ENCODE data around the gene CYTH1. TPM values are rescaled to one million over a fixed set of nuclear protein-coding genes. Genes with fewer than 3 reads are reported as not detected.

The CYTH1 gene
- total RNA-seq, 2 donors from 2014 or later, result 23.1 to 27.4 TPM

- no peaks in the 10 kb centered on the region for H3K36me3 ChIP-seq (ENCODE audit: control insufficient read depth, insufficient read depth, low read length)
- Mint-ChIP-seq H3K36me3 (ENCODE audit: low read depth) (no peaks in the 10 kb centered on the region), H3K4me3 (no peak overlapping the region), H3K27ac (peak overlapping the region; percentile 16), H3K4me1 (peaks cover 56% of the 10 kb centered on the region), H3K9me3 (no peaks in the 10 kb centered on the region), H3K27me3 (ENCODE audit: insufficient read depth) (peaks cover 3% of the 10 kb centered on the region)
- peaks cover 43% of the 10 kb centered on the region for H3K4me1 ChIP-seq (ENCODE audit: control insufficient read depth, insufficient read depth, low read length)
- WGBS, 2 experiments (ENCODE audit: insufficient coverage in 1 of 2, insufficient read length in 1 of 2), result 94 to 98% methylated on average over 13 of the region's 13 CpGs
- no peaks in the 10 kb centered on the region for H3K27me3 ChIP-seq (ENCODE audit: control insufficient read depth, insufficient read depth, low read length, poor library complexity, severe bottlenecking)
- no peak for DNase-seq
- no peak overlapping the region for H3K27ac ChIP-seq (ENCODE audit: low read depth, low read length)
- H3K9me3 ChIP-seq (ENCODE audit: control insufficient read depth, low read length), result no peaks in the 10 kb centered on the region
- no peak for TF ChIP-seq CTCF (conservative IDR thresholded peaks at IDR 0.05)
- H3K9ac ChIP-seq (ENCODE audit: extremely low read depth, low read length, poor library complexity, severe bottlenecking), result no peak overlapping the region
- H3K4me3 ChIP-seq (ENCODE audit: low read length), result no peak overlapping the region
Observed at GRCh38 chr17:78726513-78726912, 55.6 kb downstream of the CYTH1 start.

DNA sequence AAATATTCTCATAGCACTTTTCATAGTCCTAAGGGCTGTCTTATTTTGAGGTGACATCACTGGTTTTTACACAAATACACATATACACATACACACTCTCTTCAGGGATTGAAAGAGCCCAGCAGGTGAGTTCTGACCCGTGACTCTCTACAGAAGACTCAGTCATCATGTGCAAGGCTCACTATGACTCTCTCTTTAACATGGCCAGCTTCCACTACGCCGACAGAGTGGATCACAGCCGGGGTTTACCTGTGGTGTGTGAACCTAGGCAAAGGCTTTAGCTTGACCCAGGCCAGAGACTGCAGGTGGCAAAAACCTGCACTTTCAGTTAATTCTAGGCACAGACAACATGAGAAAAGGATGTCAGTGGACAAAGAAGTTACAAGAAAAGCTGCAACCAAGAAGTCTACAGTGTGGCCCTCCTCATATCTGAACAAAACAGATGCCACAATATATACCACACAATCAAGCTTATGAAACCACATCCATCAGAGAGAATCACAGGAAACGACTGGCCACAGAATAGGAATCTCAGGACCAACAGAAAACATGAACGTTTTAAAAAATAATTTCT is 56.5 kb downstream of the CYTH1 start:
- TF ChIP-seq CTCF (conservative IDR thresholded peaks at IDR 0.05), result no peak
- no peaks in the 10 kb centered on the region for H3K27me3 ChIP-seq (ENCODE audit: control insufficient read depth, insufficient read depth, low read length, poor library complexity, severe bottlenecking)
- peaks cover 56% of the 10 kb centered on the region for H3K4me1 Mint-ChIP-seq
- H3K9me3 Mint-ChIP-seq, result no peaks in the 10 kb centered on the region
- no peak overlapping the region for H3K27ac ChIP-seq (ENCODE audit: low read depth, low read length)
- DNase-seq, result no peak
- peaks cover 43% of the 10 kb centered on the region for H3K4me1 ChIP-seq (ENCODE audit: control insufficient read depth, insufficient read depth, low read length)
- 85 to 89% methylated on average over 3 to 6 of the region's 6 CpGs for WGBS, 2 experiments (ENCODE audit: insufficient coverage in 1 of 2, insufficient read length in 1 of 2)
- H3K4me3 ChIP-seq (ENCODE audit: low read length), result peak overlapping the region; percentile 56
- peaks cover 3% of the 10 kb centered on the region for H3K27me3 Mint-ChIP-seq (ENCODE audit: insufficient read depth)
- H3K9ac ChIP-seq (ENCODE audit: extremely low read depth, low read length, poor library complexity, severe bottlenecking), result no peak overlapping the region
- H3K36me3 Mint-ChIP-seq (ENCODE audit: low read depth), result no peaks in the 10 kb centered on the region
- no peak overlapping the region for H3K4me3 Mint-ChIP-seq
- no peak overlapping the region for H3K27ac Mint-ChIP-seq
- no peaks in the 10 kb centered on the region for H3K9me3 ChIP-seq (ENCODE audit: control insufficient read depth, low read length)
- H3K36me3 ChIP-seq (ENCODE audit: control insufficient read depth, insufficient read depth, low read length), result no peaks in the 10 kb centered on the region

DNA sequence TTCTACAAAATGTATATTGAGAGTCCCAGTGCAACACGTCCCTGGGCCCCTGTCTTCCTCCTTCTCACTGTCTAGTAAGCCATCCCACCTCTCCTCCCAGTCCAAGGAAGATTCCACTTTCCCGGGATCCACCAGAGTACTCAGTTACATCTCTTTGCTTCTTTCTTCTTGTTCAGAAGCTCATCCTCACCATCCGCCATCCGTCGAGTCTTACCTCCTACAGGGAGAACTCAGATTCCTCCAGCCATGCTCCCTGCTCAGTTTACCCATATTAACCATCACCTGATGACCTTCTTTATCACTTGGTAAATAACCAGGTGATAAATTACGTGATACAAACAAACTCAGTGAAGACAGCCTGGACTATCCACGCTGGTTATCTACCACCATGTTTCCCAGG is 57.1 kb downstream of the CYTH1 start:
- peak overlapping the region; percentile 27 for H3K4me3 Mint-ChIP-seq
- WGBS, 2 experiments (ENCODE audit: insufficient coverage in 1 of 2, insufficient read length in 1 of 2), result 69 to 71% methylated on average over 6 to 7 of the region's 7 CpGs

More for the DNA sequence above, 57.1 kb downstream of the CYTH1 start:
- Mint-ChIP-seq H3K27ac (peak overlapping the region; percentile 13), H3K27me3 (ENCODE audit: insufficient read depth) (peaks cover 3% of the 10 kb centered on the region), H3K9me3 (no peaks in the 10 kb centered on the region), H3K4me1 (peaks cover 55% of the 10 kb centered on the region), H3K36me3 (ENCODE audit: low read depth) (no peaks in the 10 kb centered on the region)
- Histone ChIP-seq H3K27me3 (ENCODE audit: control insufficient read depth, insufficient read depth, low read length, poor library complexity, severe bottlenecking) (no peaks in the 10 kb centered on the region), H3K4me3 (ENCODE audit: low read length) (peak overlapping the region; percentile 56), H3K4me1 (ENCODE audit: control insufficient read depth, insufficient read depth, low read length) (peaks cover 43% of the 10 kb centered on the region), H3K36me3 (ENCODE audit: control insufficient read depth, insufficient read depth, low read length) (no peaks in the 10 kb centered on the region), H3K9me3 (ENCODE audit: control insufficient read depth, low read length) (no peaks in the 10 kb centered on the region), H3K27ac (ENCODE audit: low read depth, low read length) (no peak overlapping the region), H3K9ac (ENCODE audit: extremely low read depth, low read length, poor library complexity, severe bottlenecking) (no peak overlapping the region)
- no peak for TF ChIP-seq CTCF (conservative IDR thresholded peaks at IDR 0.05)
- DNase-seq, result no peak

Measured in endodermal cell (in vitro differentiated cells).